H9 (cell line): Measurements from ENCODE around the gene CAVIN2. TPM values are rescaled to one million over a fixed set of nuclear protein-coding genes. Genes with fewer than 3 reads are reported as not detected.

Experiments used
- DNase-seq: peaks from one replicate; pipeline ENCODE4 v3.0.0-alpha.2; 2017
- H2AFZ ChIP-seq: one replicate; pipeline ENCODE4 v1.6.1; 2013; ENCODE audit warnings: mild to moderate bottlenecking, low read length, control low read depth, moderate library complexity
- H2AK5ac ChIP-seq: 2 replicates; pipeline ENCODE4 v1.6.1; 2013; ENCODE audit warnings: low read length, control low read depth, mixed read lengths; ENCODE audit not compliant: insufficient read length
- H2BK120ac ChIP-seq: one replicate; pipeline ENCODE4 v1.6.1; 2013; ENCODE audit warnings: low read depth, mild to moderate bottlenecking, low read length, control low read depth, inconsistent platforms; ENCODE audit not compliant: poor library complexity, severe bottlenecking
- H2BK12ac ChIP-seq: 2 replicates; pipeline ENCODE4 v1.6.1; 2013; ENCODE audit warnings: low read length, control low read depth, mixed read lengths, low read depth; ENCODE audit not compliant: insufficient read length
- H2BK15ac ChIP-seq: 2 replicates; pipeline ENCODE4 v1.6.1; 2013; ENCODE audit warnings: low read depth, low read length, control low read depth
- H2BK20ac ChIP-seq: one replicate; pipeline ENCODE4 v1.6.1; 2013; ENCODE audit warnings: low read depth, mild to moderate bottlenecking, low read length, control low read depth, inconsistent platforms; ENCODE audit not compliant: poor library complexity, severe bottlenecking
- H2BK5ac ChIP-seq: 2 replicates; pipeline ENCODE4 v1.6.1; 2013; ENCODE audit warnings: low read length, control low read depth, mixed read lengths; ENCODE audit not compliant: insufficient read length
- H3K14ac ChIP-seq: 2 replicates; pipeline ENCODE4 v1.6.1; 2013; ENCODE audit warnings: low read length, control low read depth; ENCODE audit not compliant: insufficient read depth
- H3K18ac ChIP-seq: 2 replicates; pipeline ENCODE4 v1.6.1; 2013; ENCODE audit warnings: low read depth, mild to moderate bottlenecking, mixed read lengths, low read length, control low read depth; ENCODE audit not compliant: insufficient read length
- H3K23ac ChIP-seq: 2 replicates; pipeline ENCODE4 v1.6.1; 2013; ENCODE audit warnings: low read length, control low read depth, mixed read lengths, low read depth; ENCODE audit not compliant: insufficient read length
- H3K23me2 ChIP-seq: 2 replicates; pipeline ENCODE4 v1.6.1; 2013; ENCODE audit warnings: low read depth, mild to moderate bottlenecking, mixed read lengths, low read length, control low read depth; ENCODE audit not compliant: insufficient read length, poor library complexity, severe bottlenecking
- H3K27ac ChIP-seq: 2 replicates; pipeline ENCODE4 v1.5.1; 2013; ENCODE audit warnings: low read length, control low read depth, mixed read lengths, low read depth; ENCODE audit not compliant: insufficient read length
- H3K27me3 ChIP-seq: 2 replicates; pipeline ENCODE4 v1.6.1; 2013; ENCODE audit warnings: low read length, control low read depth, inconsistent platforms; ENCODE audit not compliant: insufficient read depth
- H3K4ac ChIP-seq: 2 replicates; pipeline ENCODE4 v1.6.1; 2013; ENCODE audit warnings: low read depth, mild to moderate bottlenecking, control low read depth, inconsistent platforms, low read length, moderate library complexity
- H3K4me1 ChIP-seq: 2 replicates; pipeline ENCODE4 v1.6.1; 2013; ENCODE audit warnings: low read length, control low read depth, inconsistent platforms; ENCODE audit not compliant: insufficient read depth
- H3K4me2 ChIP-seq: 2 replicates; pipeline ENCODE4 v1.6.1; 2013; ENCODE audit warnings: low read length, control low read depth, mixed read lengths; ENCODE audit not compliant: insufficient read length, insufficient read depth
- H3K56ac ChIP-seq: 2 replicates; pipeline ENCODE4 v1.6.1; 2013; ENCODE audit warnings: low read depth, mild to moderate bottlenecking, mixed read lengths, low read length, control low read depth; ENCODE audit not compliant: insufficient read length
- H3K79me1 ChIP-seq: 2 replicates; pipeline ENCODE4 v1.6.1; 2013; ENCODE audit warnings: low read depth, mild to moderate bottlenecking, moderate library complexity, low read length, control low read depth, inconsistent platforms; ENCODE audit not compliant: insufficient read depth, poor library complexity, severe bottlenecking
- H3K79me2 ChIP-seq: 2 replicates; pipeline ENCODE4 v1.6.1; 2013; ENCODE audit warnings: low read length, control low read depth, inconsistent platforms; ENCODE audit not compliant: insufficient read depth
- H3K9ac ChIP-seq: 2 replicates; pipeline ENCODE4 v1.6.1; 2013; ENCODE audit warnings: low read length, control low read depth, mixed read lengths; ENCODE audit not compliant: insufficient read length; ENCODE audit errors: extremely low read depth
- H3K9me3 ChIP-seq: one replicate; pipeline ENCODE4 v1.6.1; 2013; ENCODE audit warnings: low read depth, low read length, inconsistent platforms; ENCODE audit not compliant: control insufficient read depth
- H3T11ph ChIP-seq: one replicate; pipeline ENCODE4 v1.6.1; 2013; ENCODE audit warnings: mild to moderate bottlenecking, low read length, control low read depth, inconsistent platforms
- H4K20me1 ChIP-seq: one replicate; pipeline ENCODE4 v1.6.1; 2013; ENCODE audit not compliant: control insufficient read depth, insufficient read length, insufficient read depth
- H4K5ac ChIP-seq: 2 replicates; pipeline ENCODE4 v1.6.1; 2013; ENCODE audit warnings: low read depth, mild to moderate bottlenecking, mixed read lengths, low read length, control low read depth; ENCODE audit not compliant: insufficient read length
- H4K8ac ChIP-seq: replicated peaks from 2 replicates; pipeline ENCODE4 v1.6.1; 2013; ENCODE audit warnings: low read length, control low read depth, mixed read lengths, low read depth; ENCODE audit not compliant: insufficient read length
- H4K91ac ChIP-seq: 2 replicates; pipeline ENCODE4 v1.6.1; 2013; ENCODE audit warnings: low read depth, mild to moderate bottlenecking, moderate library complexity, mixed read lengths, low read length, control low read depth; ENCODE audit not compliant: insufficient read length
- H3K27ac Mint-ChIP-seq, 3 experiments: 2 replicates in 2 of 3; 3 replicates in 1 of 3; pipeline ENCODE4 v1.8.0; 2020 to 2021; ENCODE audit warnings: mixed read lengths in 3 of 3, mild to moderate bottlenecking in 1 of 3, moderate library complexity in 1 of 3
- H3K27me3 Mint-ChIP-seq: 2 replicates; pipeline ENCODE4 v1.8.0; 2021; ENCODE audit warnings: low read depth, mild to moderate bottlenecking, moderate library complexity, mixed read lengths
- H3K36me3 Mint-ChIP-seq, 3 experiments: 2 replicates in 2 of 3; 3 replicates in 1 of 3; pipeline ENCODE4 v1.8.0; 2020 to 2021; ENCODE audit warnings: low read depth in 3 of 3, mixed read lengths in 3 of 3; ENCODE audit not compliant: insufficient read depth in 1 of 3
- H3K4me1 Mint-ChIP-seq, 2 experiments: 2 replicates each; pipeline ENCODE4 v1.8.0; 2020; ENCODE audit warnings: mixed read lengths in 2 of 2
- H3K4me3 Mint-ChIP-seq, 2 experiments: 2 replicates in 1 of 2; 3 replicates in 1 of 2; pipeline ENCODE4 v1.8.0; 2020 to 2021; ENCODE audit warnings: mild to moderate bottlenecking in 2 of 2, mixed read lengths in 2 of 2, moderate library complexity in 1 of 2
- H3K9me3 Mint-ChIP-seq, 2 experiments: 2 replicates in 1 of 2; 3 replicates in 1 of 2; pipeline ENCODE4 v1.8.0; 2020; ENCODE audit warnings: mild to moderate bottlenecking in 2 of 2, mixed read lengths in 2 of 2, moderate library complexity in 1 of 2
- CTCF ChIP-seq: fragments of 200-600 bp; sonication (generic); conservative IDR thresholded peaks from 3 replicates; pipeline ENCODE4 v1.8.0; 2021; ENCODE audit warnings: antibody characterized with exemption, mild to moderate bottlenecking
- WGBS: extraction: QIAGEN DNeasy Blood & Tissue Kit; methylation state at CpG from one replicate; pipeline ENCODE4 v1.1.7; 2013; ENCODE audit warnings: missing lambda C conversion rate, low lambda C conversion rate, mixed read lengths; ENCODE audit not compliant: insufficient read length; ENCODE audit errors: extremely low coverage; 5-methylcytosine and 5-hydroxymethylcytosine counted together
- total RNA-seq: library from RNA; stranded (reverse); gene quantifications from 2 replicates; pipeline ENCODE4 v1.2.1, GENCODE V29; 2021

The CAVIN2 gene
- total RNA-seq, 1 experiment from 2014 or later, result not detected

GRCh38 chr2:191802180-191802579 is 44.7 kb downstream of the CAVIN2 start:
- Histone ChIP-seq H4K20me1 (no peaks in the 10 kb centered on the region), H4K91ac (no peak overlapping the region), H3K14ac (no peak overlapping the region), H3K4me1 (no peaks in the 10 kb centered on the region), H4K8ac (no peak overlapping the region), H2BK120ac (no peak overlapping the region), H3K79me1 (no peaks in the 10 kb centered on the region), H2AK5ac (no peak overlapping the region), H3T11ph (no peak overlapping the region), H2BK15ac (no peak overlapping the region), H2BK5ac (no peak overlapping the region), H3K56ac (no peak overlapping the region), H3K23me2 (no peaks in the 10 kb centered on the region), H3K4me2 (no peak overlapping the region), H2BK12ac (no peak overlapping the region), H3K18ac (no peak overlapping the region), H3K27ac (no peak overlapping the region), H4K5ac (no peak overlapping the region), H3K27me3 (no peaks in the 10 kb centered on the region), H3K9ac (no peak overlapping the region), H3K23ac (no peak overlapping the region), H2BK20ac (no peak overlapping the region), H2AFZ (no peak overlapping the region), H3K9me3 (no peaks in the 10 kb centered on the region), H3K79me2 (no peaks in the 10 kb centered on the region), H3K4ac (no peak overlapping the region)
- no peak overlapping the region for H3K27ac Mint-ChIP-seq
- no peaks in the 10 kb centered on the region; a peak in 3 of 5 replicates for H3K9me3 Mint-ChIP-seq
- DNase-seq, result no peak
- H3K4me3 Mint-ChIP-seq, result no peak overlapping the region
- no peak for TF ChIP-seq CTCF
- WGBS, result no CpG with 5 or more reads among the region's 5 CpGs
- no peaks in the 10 kb centered on the region for H3K27me3 Mint-ChIP-seq
- H3K4me1 Mint-ChIP-seq, result no peaks in the 10 kb centered on the region
- H3K36me3 Mint-ChIP-seq, result no peaks in the 10 kb centered on the region
